Measurements from ENCODE around the gene TCF12.

DNA sequence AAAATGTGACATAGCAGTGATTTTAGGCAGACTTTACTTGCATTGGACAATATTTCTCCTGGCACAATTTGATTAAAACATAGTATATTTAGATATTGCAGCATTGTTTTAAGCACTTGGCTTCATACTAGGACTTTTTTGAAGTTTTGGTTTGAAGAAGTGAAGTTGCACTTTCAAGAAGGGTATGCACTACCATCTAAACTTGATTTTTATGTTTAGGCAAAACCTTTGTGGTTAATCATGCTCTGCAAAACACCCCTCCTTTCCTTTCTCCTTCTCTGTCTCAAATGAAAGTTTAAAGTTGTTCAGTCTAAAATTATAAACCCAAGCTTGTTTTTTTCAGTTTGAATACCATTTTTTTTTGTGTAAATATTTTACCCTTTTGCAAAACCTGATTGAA lies 173.8 kb downstream of the TCF12 start:
- TF ChIP-seq EZH2 (IDR thresholded peaks at IDR 0.05; ENCODE audit: borderline replicate concordance, low read length), result no peak
- TF ChIP-seq CTCF (IDR thresholded peaks at IDR 0.05; ENCODE audit: low read length), result no peak
